SJSA1 (cell line): ENCODE measurements around the gene PCNT. TPM values are rescaled to one million over a fixed set of nuclear protein-coding genes. Genes with fewer than 3 reads are reported as not detected.
"Not testable (repeated sequence)": the region's sequence is repeated elsewhere in the genome, so short reads cannot be mapped to it uniquely, and the experiment has no call there.

Source experiments
- DNase-seq, 2 experiments: peaks; one replicate each; pipeline ENCODE4 v3.0.0-alpha.2; 2015 to 2020; ENCODE audit warnings: low spot score in 2 of 2, low read depth in 1 of 2
- H3K27ac ChIP-seq: fragments of 250-450 bp; sonication (Bioruptor Pico); 2 replicates; pipeline ENCODE4 v1.5.1; 2020; ENCODE audit warnings: mild to moderate bottlenecking, moderate library complexity
- H3K27me3 ChIP-seq: fragments of 250-450 bp; sonication (Bioruptor Pico); replicated peaks from 2 replicates; pipeline ENCODE4 v1.5.1; 2020; ENCODE audit warnings: mild to moderate bottlenecking, moderate library complexity
- H3K36me3 ChIP-seq: fragments of 250-450 bp; sonication (Bioruptor Pico); 2 replicates; pipeline ENCODE4 v1.5.1; 2020; ENCODE audit warnings: mild to moderate bottlenecking
- H3K4me1 ChIP-seq: fragments of 250-450 bp; sonication (Bioruptor Pico); replicated peaks from 2 replicates; pipeline ENCODE4 v1.6.1; 2021; ENCODE audit warnings: mild to moderate bottlenecking
- H3K4me3 ChIP-seq: fragments of 250-450 bp; sonication (Bioruptor Pico); 2 replicates; pipeline ENCODE4 v1.5.1; 2020; ENCODE audit warnings: mild to moderate bottlenecking
- H3K9me3 ChIP-seq: fragments of 250-450 bp; sonication (Bioruptor Pico); replicated peaks from 2 replicates; pipeline ENCODE4 v1.5.1; 2020; ENCODE audit warnings: mild to moderate bottlenecking
- total RNA-seq: library from RNA; depleted of rRNA; stranded (reverse); fragments of >200 nt; shearing (Covaris generic); gene quantifications from 2 replicates; pipeline ENCODE4 v1.2.3, GENCODE V29; 2014

The PCNT gene
- total RNA-seq, 1 experiment from 2014 or later: 57.3 TPM

GRCh38 chr21:46424039-46424591, 100.2 kb downstream of the PCNT start:
- Histone ChIP-seq H3K4me1 (no peaks in the 10 kb centered on the region), H3K27ac (no peak overlapping the region), H3K27me3 (no peaks in the 10 kb centered on the region), H3K36me3 (peaks cover 90% of the 10 kb centered on the region), H3K4me3 (no peak overlapping the region), H3K9me3 (no peaks in the 10 kb centered on the region; the same call in 1 of the 2 replicates)
- DNase-seq: no peak

GRCh38 chr21:46424621-46425020, 100.7 kb downstream of the PCNT start:
- Histone ChIP-seq H3K4me3 (no peak overlapping the region), H3K27ac (no peak overlapping the region), H3K9me3 (no peaks in the 10 kb centered on the region; the same call in 1 of the 2 replicates), H3K36me3 (peaks cover 88% of the 10 kb centered on the region), H3K27me3 (no peaks in the 10 kb centered on the region), H3K4me1 (no peaks in the 10 kb centered on the region)
- no peak for DNase-seq

- no peak for DNase-seq
- Histone ChIP-seq H3K27ac (no peak overlapping the region), H3K4me3 (no peak overlapping the region), H3K27me3 (no peaks in the 10 kb centered on the region), H3K36me3 (peaks cover 88% of the 10 kb centered on the region), H3K4me1 (no peaks in the 10 kb centered on the region), H3K9me3 (no peaks in the 10 kb centered on the region; the same call in 1 of the 2 replicates)
Measured at GRCh38 chr21:46425041-46425440, 101.1 kb downstream of the PCNT start.

- Histone ChIP-seq H3K4me3 (no peak overlapping the region), H3K27ac (no peak overlapping the region), H3K36me3 (peaks cover 88% of the 10 kb centered on the region), H3K9me3 (no peaks in the 10 kb centered on the region; the same call in 1 of the 2 replicates), H3K27me3 (no peaks in the 10 kb centered on the region), H3K4me1 (no peaks in the 10 kb centered on the region)
- DNase-seq: no peak
Measured at GRCh38 chr21:46425571-46425970, 101.6 kb downstream of the PCNT start.

GRCh38 chr21:46426313-46427046, 102.5 kb downstream of the PCNT start:
- Histone ChIP-seq H3K9me3 (no peaks in the 10 kb centered on the region; the same call in 1 of the 2 replicates), H3K27ac (no peak overlapping the region), H3K4me3 (no peak overlapping the region), H3K4me1 (no peaks in the 10 kb centered on the region), H3K36me3 (peaks cover 88% of the 10 kb centered on the region), H3K27me3 (no peaks in the 10 kb centered on the region)
- DNase-seq: no peak

GRCh38 chr21:46427516-46427915, 103.6 kb downstream of the PCNT start:
- Histone ChIP-seq H3K27ac (no peak overlapping the region), H3K4me1 (no peaks in the 10 kb centered on the region), H3K36me3 (peaks cover 88% of the 10 kb centered on the region), H3K9me3 (no peaks in the 10 kb centered on the region; the same call in 1 of the 2 replicates), H3K27me3 (no peaks in the 10 kb centered on the region), H3K4me3 (no peak overlapping the region)
- no peak for DNase-seq

- H3K4me1 ChIP-seq: no peaks in the 10 kb centered on the region
- H3K27me3 ChIP-seq: no peaks in the 10 kb centered on the region
- peaks cover 87% of the 10 kb centered on the region for H3K36me3 ChIP-seq
- no peaks in the 10 kb centered on the region for H3K9me3 ChIP-seq
- no peak overlapping the region for H3K27ac ChIP-seq
- no peak for DNase-seq
- no peak overlapping the region for H3K4me3 ChIP-seq
Measured at GRCh38 chr21:46428286-46428685, 104.3 kb downstream of the PCNT start.

GRCh38 chr21:46428987-46429710, 105.2 kb downstream of the PCNT start:
- no peaks in the 10 kb centered on the region for H3K4me1 ChIP-seq
- H3K27me3 ChIP-seq: no peaks in the 10 kb centered on the region
- H3K4me3 ChIP-seq: no peak overlapping the region
- H3K27ac ChIP-seq: no peak overlapping the region
- H3K9me3 ChIP-seq: no peaks in the 10 kb centered on the region
- H3K36me3 ChIP-seq: peaks cover 91% of the 10 kb centered on the region
- DNase-seq: no peak

GRCh38 chr21:46429754-46430681, 106.1 kb downstream of the PCNT start:
- Histone ChIP-seq H3K9me3 (no peaks in the 10 kb centered on the region), H3K27ac (no peak overlapping the region), H3K27me3 (no peaks in the 10 kb centered on the region), H3K4me3 (no peak overlapping the region), H3K4me1 (no peaks in the 10 kb centered on the region), H3K36me3 (peaks cover 94% of the 10 kb centered on the region)
- DNase-seq: no peak

GRCh38 chr21:46431448-46431847, 107.5 kb downstream of the PCNT start:
- H3K27me3 ChIP-seq: no peaks in the 10 kb centered on the region
- H3K9me3 ChIP-seq: no peaks in the 10 kb centered on the region
- H3K36me3 ChIP-seq: peaks cover 93% of the 10 kb centered on the region
- no peak for DNase-seq
- H3K4me3 ChIP-seq: no peak overlapping the region
- no peaks in the 10 kb centered on the region for H3K4me1 ChIP-seq
- H3K27ac ChIP-seq: no peak overlapping the region

GRCh38 chr21:46431884-46432488, 108.0 kb downstream of the PCNT start:
- no peaks in the 10 kb centered on the region for H3K4me1 ChIP-seq

GRCh38 chr21:46433116-46433515, 109.2 kb downstream of the PCNT start:
- not testable (repeated sequence) for DNase-seq, H3K4me1 ChIP-seq, H3K9me3 ChIP-seq, H3K27me3 ChIP-seq, H3K27ac ChIP-seq, H3K4me3 ChIP-seq
- H3K36me3 ChIP-seq: peaks cover 93% of the 10 kb centered on the region

More at GRCh38 chr21:46431884-46432488, 108.0 kb downstream of the PCNT start:
- no peak overlapping the region for H3K27ac ChIP-seq
- no peak for DNase-seq
- H3K4me3 ChIP-seq: no peak overlapping the region
- H3K9me3 ChIP-seq: no peaks in the 10 kb centered on the region
- no peaks in the 10 kb centered on the region for H3K27me3 ChIP-seq
- peaks cover 93% of the 10 kb centered on the region for H3K36me3 ChIP-seq
